Measurements from ENCODE around the gene CPED1.

- no peak for TF ChIP-seq ZFX (IDR thresholded peaks at IDR 0.05)
- no peak for TF ChIP-seq CTCF (conservative IDR thresholded peaks at IDR 0.05)
Observed at GRCh38 chr7:121057878-121058277, 69.4 kb downstream of the CPED1 start.

Measured in C4-2B (cell line).